ENCODE results near the gene ARHGAP26.

The ARHGAP26 gene

GRCh38 chr5:143226361-143226760, 456.2 kb downstream of the ARHGAP26 start:
- no peak for TF ChIP-seq TAF1 (IDR thresholded peaks at IDR 0.05; ENCODE audit: borderline replicate concordance, insufficient read depth, low read length)
- no peak for TF ChIP-seq FOXP2 (optimal IDR thresholded peaks at IDR 0.05; ENCODE audit: borderline replicate concordance, extremely low read depth, extremely low read length, insufficient read depth)
- no peak for TF ChIP-seq POLR2AphosphoS5 (IDR thresholded peaks at IDR 0.05; ENCODE audit: low read depth, low read length)
- no peak for TF ChIP-seq SIN3A (IDR thresholded peaks at IDR 0.05; ENCODE audit: borderline replicate concordance, insufficient read depth, low read length)
- no peak for TF ChIP-seq REST (IDR thresholded peaks at IDR 0.05; ENCODE audit: insufficient read depth in 1 of 2, low read depth in 2 of 2, low read length in 2 of 2)

- TF ChIP-seq TAF1 (IDR thresholded peaks at IDR 0.05; ENCODE audit: borderline replicate concordance, insufficient read depth, low read length) (no peak), FOXP2 (optimal IDR thresholded peaks at IDR 0.05; ENCODE audit: borderline replicate concordance, extremely low read depth, extremely low read length, insufficient read depth) (no peak), SIN3A (IDR thresholded peaks at IDR 0.05; ENCODE audit: borderline replicate concordance, insufficient read depth, low read length) (no peak), POLR2AphosphoS5 (IDR thresholded peaks at IDR 0.05; ENCODE audit: low read depth, low read length) (no peak), REST (IDR thresholded peaks at IDR 0.05; ENCODE audit: insufficient read depth in 1 of 2, low read depth in 2 of 2, low read length in 2 of 2) (no peak)
Observed at GRCh38 chr5:143226872-143227271, 456.7 kb downstream of the ARHGAP26 start.

- TF ChIP-seq TAF1 (IDR thresholded peaks at IDR 0.05; ENCODE audit: borderline replicate concordance, insufficient read depth, low read length), result no peak
- TF ChIP-seq REST (IDR thresholded peaks at IDR 0.05; ENCODE audit: insufficient read depth in 1 of 2, low read depth in 2 of 2, low read length in 2 of 2), result no peak
- no peak for TF ChIP-seq POLR2AphosphoS5 (IDR thresholded peaks at IDR 0.05; ENCODE audit: low read depth, low read length)
- TF ChIP-seq FOXP2 (optimal IDR thresholded peaks at IDR 0.05; ENCODE audit: borderline replicate concordance, extremely low read depth, extremely low read length, insufficient read depth), result no peak
- TF ChIP-seq SIN3A (IDR thresholded peaks at IDR 0.05; ENCODE audit: borderline replicate concordance, insufficient read depth, low read length), result no peak
Observed at GRCh38 chr5:143227301-143227700, 457.1 kb downstream of the ARHGAP26 start.

GRCh38 chr5:143228597-143229293, 458.6 kb downstream of the ARHGAP26 start:
- no peak for TF ChIP-seq TAF1 (IDR thresholded peaks at IDR 0.05; ENCODE audit: borderline replicate concordance, insufficient read depth, low read length)
- no peak for TF ChIP-seq SIN3A (IDR thresholded peaks at IDR 0.05; ENCODE audit: borderline replicate concordance, insufficient read depth, low read length)
- TF ChIP-seq REST (IDR thresholded peaks at IDR 0.05; ENCODE audit: insufficient read depth in 1 of 2, low read depth in 2 of 2, low read length in 2 of 2), result no peak
- no peak for TF ChIP-seq FOXP2 (optimal IDR thresholded peaks at IDR 0.05; ENCODE audit: borderline replicate concordance, extremely low read depth, extremely low read length, insufficient read depth)
- TF ChIP-seq POLR2AphosphoS5 (IDR thresholded peaks at IDR 0.05; ENCODE audit: low read depth, low read length), result no peak

Measured in PFSK-1 (cell line).